Measurements from ENCODE around the gene POGK.

Gene POGK

DNA sequence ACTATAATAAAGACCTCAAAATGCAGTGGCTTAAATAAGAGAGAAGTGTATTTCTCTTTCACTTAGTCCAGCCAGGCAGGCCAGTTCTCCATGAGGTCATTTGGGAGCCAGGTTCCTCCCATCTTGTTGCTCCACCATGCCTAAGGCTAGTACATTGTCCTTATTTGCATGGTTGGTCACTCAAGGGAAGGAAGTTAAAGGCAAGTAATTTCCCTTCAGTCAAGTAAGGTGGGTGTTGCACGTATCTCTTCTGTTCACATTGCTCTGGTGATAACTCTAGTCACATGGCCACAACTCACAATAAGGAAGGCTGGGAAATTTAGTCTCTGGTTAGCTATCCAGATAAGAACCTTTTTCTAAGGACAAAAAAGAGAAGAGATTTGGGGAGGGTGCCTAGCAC is 64.0 kb downstream of the POGK start:
- DNase-seq (ENCODE audit: low spot score): no peak

DNA sequence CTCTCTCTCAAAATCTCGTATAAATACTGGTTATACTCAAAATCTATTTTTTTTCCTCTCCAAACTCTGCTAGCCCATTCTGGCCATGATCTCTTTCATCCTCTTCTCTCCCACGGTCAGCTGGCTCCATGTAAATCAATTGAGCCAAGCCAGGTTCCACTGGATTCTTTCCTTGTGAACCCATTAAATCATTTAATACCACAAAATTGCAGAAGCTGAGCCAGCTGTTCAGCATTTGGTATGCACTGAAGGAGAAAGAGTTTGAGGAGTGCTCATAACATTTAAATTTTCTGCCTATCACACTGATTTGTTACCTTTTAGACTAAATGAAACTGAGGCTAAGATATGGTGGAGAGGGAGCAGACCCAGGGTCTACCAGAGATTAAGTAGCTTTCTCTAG is 65.9 kb downstream of the POGK start:
- DNase-seq (ENCODE audit: low spot score): no peak

DNA sequence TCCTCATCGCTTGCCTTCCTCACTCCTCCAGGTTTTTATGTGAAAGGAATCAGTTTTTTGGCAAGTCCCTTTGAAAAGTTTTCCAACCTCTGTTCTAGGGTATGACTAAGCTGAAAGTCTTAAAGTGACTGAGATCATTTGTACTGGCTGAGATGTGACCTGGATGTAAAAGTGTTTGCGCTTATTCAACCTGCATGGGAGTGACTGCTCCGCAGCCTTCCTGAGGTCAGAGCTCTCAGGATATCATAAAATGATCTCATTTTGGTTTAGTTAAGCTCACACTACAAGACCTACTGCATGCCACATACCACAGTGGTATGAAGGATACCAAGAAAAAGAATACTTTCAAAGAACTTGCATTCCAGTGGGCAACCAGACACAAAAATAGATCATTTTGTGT is 66.6 kb downstream of the POGK start:
- DNase-seq (ENCODE audit: low spot score): no peak
